Fibroblast of lung (primary cell): ENCODE data around the gene GNS.

Experiments
- CTCF ChIP-seq, 2 donors: IDR thresholded peaks in 1 of 2; conservative IDR thresholded peaks in 1 of 2; 1 replicate in 1 of 2; 2 replicates in 1 of 2; pipeline ENCODE4 v1.5.1; 2011 to 2012; ENCODE audit warnings: low read length in 2 of 2, control low read depth in 1 of 2, inconsistent platforms in 1 of 2, low read depth in 1 of 2, mild to moderate bottlenecking in 1 of 2
- EZH2 ChIP-seq: IDR thresholded peaks from 2 replicates; pipeline ENCODE4 v1.5.1; 2012; ENCODE audit warnings: low read length, control low read depth, mild to moderate bottlenecking; ENCODE audit errors: missing control alignments

DNA sequence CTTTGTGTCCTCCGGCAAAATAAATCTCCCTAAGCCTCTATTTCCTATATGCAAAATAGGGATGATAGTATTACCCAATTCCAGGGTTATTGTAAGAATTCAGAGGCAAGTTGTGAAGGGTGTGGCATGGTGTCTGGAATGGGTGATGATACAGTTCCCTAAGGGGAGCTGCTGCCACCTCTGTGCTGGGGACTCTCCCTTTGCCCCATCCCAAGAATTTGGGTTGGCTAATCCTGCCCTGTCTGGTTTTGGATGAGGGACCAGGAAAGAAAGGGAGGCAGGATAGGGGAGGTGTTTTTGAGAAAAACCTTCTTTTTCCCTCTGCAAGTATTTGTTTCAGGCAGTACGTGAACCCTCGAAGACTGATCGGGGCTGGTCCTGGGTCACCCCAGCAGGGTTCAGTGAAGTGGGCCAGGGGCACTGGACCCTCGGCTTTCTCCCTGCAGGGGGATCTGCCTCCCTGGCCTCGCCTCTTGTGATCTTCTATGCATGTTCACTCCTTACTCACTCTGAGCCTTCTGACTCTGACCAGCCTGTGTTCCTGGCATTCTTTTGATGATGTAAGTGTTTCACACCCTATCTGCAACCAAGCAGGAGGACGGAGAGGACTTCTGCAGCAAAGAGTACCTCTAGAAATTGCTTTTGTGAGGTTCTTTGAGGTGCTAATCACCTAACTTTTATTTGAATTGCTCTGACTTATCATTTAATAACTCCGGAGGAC lies 88.1 kb downstream of the GNS start:
- no peak for TF ChIP-seq EZH2
- TF ChIP-seq CTCF (conservative IDR thresholded peaks at IDR 0.05 in 1 of 2, IDR thresholded peaks at IDR 0.05 in 1 of 2; ENCODE audit: low read depth in 1 of 2, low read length in 2 of 2): no peak
